GM21528 (cell line): Measurements from ENCODE around the gene IGLON5.

ENCODE experiments used
- ATAC-seq: cut with Tn5 transposase; IDR thresholded peaks from one replicate; pipeline ENCODE4 v1.9.1; 2021; ENCODE audit warnings: mild to moderate bottlenecking, moderate library complexity; ENCODE audit not compliant: unreplicated experiment, low FRiP score

The IGLON5 gene

GRCh38 chr19:51337861-51338562 is 26.6 kb downstream of the IGLON5 start:
- no peak for ATAC-seq

- peak; percentile 48 for ATAC-seq
Measured at GRCh38 chr19:51338563-51339312, 27.3 kb downstream of the IGLON5 start.

- peak; percentile 7 for ATAC-seq
Measured at GRCh38 chr19:51339313-51339686, 27.9 kb downstream of the IGLON5 start.

GRCh38 chr19:51339687-51340656 is 28.5 kb downstream of the IGLON5 start:
- peak; percentile 47 for ATAC-seq

- ATAC-seq, result no peak
Measured at GRCh38 chr19:51341066-51341465, 29.6 kb downstream of the IGLON5 start.

GRCh38 chr19:51341976-51342580 is 30.6 kb downstream of the IGLON5 start, which contains the start of gene VSIG10L:
Gene VSIG10L (minus strand): TSS chr19:51342139. CDS start chr19:51342124, 15 bp downstream.
- ATAC-seq, result no peak

GRCh38 chr19:51342631-51343569 is 31.5 kb downstream of the IGLON5 start:
- ATAC-seq, result no peak

- no peak for ATAC-seq
Measured at GRCh38 chr19:51345076-51345620, 33.7 kb downstream of the IGLON5 start.

GRCh38 chr19:51346742-51347141 is 35.3 kb downstream of the IGLON5 start:
- no peak for ATAC-seq

GRCh38 chr19:51347209-51347928 is 35.9 kb downstream of the IGLON5 start:
- no peak for ATAC-seq

- ATAC-seq, result no peak
Measured at GRCh38 chr19:51351266-51351990, 40.0 kb downstream of the IGLON5 start.

- ATAC-seq, result no peak
Measured at GRCh38 chr19:51352783-51353360, 41.4 kb downstream of the IGLON5 start.

GRCh38 chr19:51354103-51354741 is 42.8 kb downstream of the IGLON5 start:
- ATAC-seq, result no peak

- no peak for ATAC-seq
Measured at GRCh38 chr19:51354742-51355148, 43.3 kb downstream of the IGLON5 start.

- ATAC-seq, result no peak
Measured at GRCh38 chr19:51356159-51356801, 44.8 kb downstream of the IGLON5 start.

- ATAC-seq, result no peak
Measured at GRCh38 chr19:51357952-51358351, 46.5 kb downstream of the IGLON5 start.
